HFFc6 (cell line): Measurements from ENCODE around the gene MT1HL1. TPM values are rescaled to one million over a fixed set of nuclear protein-coding genes. Genes with fewer than 3 reads are reported as not detected.
"Not testable (repeated sequence)": the region's sequence is repeated elsewhere in the genome, so short reads cannot be mapped to it uniquely, and the experiment has no call there.

Experiments used
- DNase-seq: peaks from one replicate; pipeline ENCODE4 v3.0.0-alpha.2; 2018
- H3K27ac Mint-ChIP-seq: 2 replicates; pipeline ENCODE4 v1.8.0; 2020; ENCODE audit warnings: mild to moderate bottlenecking, mixed read lengths
- H3K27me3 Mint-ChIP-seq: 2 replicates; pipeline ENCODE4 v1.8.0; 2021; ENCODE audit warnings: mild to moderate bottlenecking, moderate library complexity, mixed read lengths; ENCODE audit not compliant: insufficient read depth
- H3K36me3 Mint-ChIP-seq: 2 replicates; pipeline ENCODE4 v1.8.0; 2021; ENCODE audit warnings: low read depth, mixed read lengths
- H3K4me1 Mint-ChIP-seq: 2 replicates; pipeline ENCODE4 v1.8.0; 2020; ENCODE audit warnings: low read depth, mixed read lengths
- H3K4me3 Mint-ChIP-seq: 2 replicates; pipeline ENCODE4 v1.8.0; 2020; ENCODE audit warnings: mild to moderate bottlenecking, moderate library complexity, mixed read lengths
- H3K9me3 Mint-ChIP-seq: 2 replicates; pipeline ENCODE4 v1.8.0; 2020; ENCODE audit warnings: mild to moderate bottlenecking, mixed read lengths
- total RNA-seq, 6 experiments: library from RNA; stranded (reverse); fragmentation: NEBNext Ultra II Directional; extraction: Animal tissue kit (Norgen Biotek cat#: 25700); gene quantifications; 2 replicates in 1 of 6; 3 replicates in 5 of 6; pipeline ENCODE4 v1.2.3, GENCODE V29; 2021
- TF ChIP-seq, protein P1 (sequence below): fragments of 200-600 bp; sonication (generic); IDR thresholded peaks from 2 replicates; pipeline ENCODE4 v1.5.0; 2021; ENCODE audit warnings: antibody characterized with exemption, mild to moderate bottlenecking

Gene MT1HL1
- total RNA-seq, 6 experiments from 2014 or later, result not detected

DNA sequence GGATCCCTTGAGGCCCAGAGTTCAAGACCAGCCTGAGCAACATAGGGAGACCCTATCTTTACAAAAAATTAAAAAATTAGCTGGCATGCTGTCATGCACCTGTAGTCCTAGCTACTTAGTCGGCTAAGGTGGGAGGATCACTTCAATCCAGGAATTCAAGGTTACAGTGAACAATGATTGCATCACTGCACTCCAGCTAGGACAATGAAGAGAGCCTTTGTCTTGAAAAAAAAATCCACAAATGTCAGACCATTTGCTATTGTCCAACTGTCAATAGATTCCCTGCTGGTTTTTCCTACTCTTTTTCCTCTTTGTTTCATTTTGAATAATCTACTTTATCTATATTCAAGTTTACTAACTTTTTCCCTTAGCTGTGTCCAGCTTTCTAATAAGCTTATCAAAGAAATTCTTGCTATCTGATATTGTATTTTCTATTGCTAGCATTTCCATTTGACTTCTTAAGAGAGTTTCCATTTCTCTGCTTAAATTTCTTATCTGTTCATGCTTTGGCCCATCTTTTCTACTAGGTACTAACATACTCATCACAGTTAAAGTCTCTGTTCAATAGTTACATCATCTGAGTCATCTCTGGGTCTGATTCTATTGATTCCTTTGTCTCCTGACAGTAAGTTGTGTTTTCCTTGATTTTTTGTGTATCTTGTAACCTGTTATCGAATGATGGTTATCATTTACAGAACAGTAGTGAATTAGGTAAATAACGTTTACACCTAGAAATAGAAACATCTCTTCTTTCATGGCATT, 14.8 kb downstream of the MT1HL1 start:
- DNase-seq, result no peak
- TF ChIP-seq, protein P1, sequence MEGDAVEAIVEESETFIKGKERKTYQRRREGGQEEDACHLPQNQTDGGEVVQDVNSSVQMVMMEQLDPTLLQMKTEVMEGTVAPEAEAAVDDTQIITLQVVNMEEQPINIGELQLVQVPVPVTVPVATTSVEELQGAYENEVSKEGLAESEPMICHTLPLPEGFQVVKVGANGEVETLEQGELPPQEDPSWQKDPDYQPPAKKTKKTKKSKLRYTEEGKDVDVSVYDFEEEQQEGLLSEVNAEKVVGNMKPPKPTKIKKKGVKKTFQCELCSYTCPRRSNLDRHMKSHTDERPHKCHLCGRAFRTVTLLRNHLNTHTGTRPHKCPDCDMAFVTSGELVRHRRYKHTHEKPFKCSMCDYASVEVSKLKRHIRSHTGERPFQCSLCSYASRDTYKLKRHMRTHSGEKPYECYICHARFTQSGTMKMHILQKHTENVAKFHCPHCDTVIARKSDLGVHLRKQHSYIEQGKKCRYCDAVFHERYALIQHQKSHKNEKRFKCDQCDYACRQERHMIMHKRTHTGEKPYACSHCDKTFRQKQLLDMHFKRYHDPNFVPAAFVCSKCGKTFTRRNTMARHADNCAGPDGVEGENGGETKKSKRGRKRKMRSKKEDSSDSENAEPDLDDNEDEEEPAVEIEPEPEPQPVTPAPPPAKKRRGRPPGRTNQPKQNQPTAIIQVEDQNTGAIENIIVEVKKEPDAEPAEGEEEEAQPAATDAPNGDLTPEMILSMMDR, result no peak
- H3K4me1 Mint-ChIP-seq, result no peaks in the 10 kb centered on the region
- H3K4me3 Mint-ChIP-seq, result no peak overlapping the region
- peaks cover 6% of the 10 kb centered on the region; the same call in 1 of the 2 replicates for H3K36me3 Mint-ChIP-seq
- peaks cover 72% of the 10 kb centered on the region for H3K9me3 Mint-ChIP-seq
- no peak overlapping the region for H3K27ac Mint-ChIP-seq
- H3K27me3 Mint-ChIP-seq, result no peaks in the 10 kb centered on the region; the same call in 1 of the 2 replicates

DNA sequence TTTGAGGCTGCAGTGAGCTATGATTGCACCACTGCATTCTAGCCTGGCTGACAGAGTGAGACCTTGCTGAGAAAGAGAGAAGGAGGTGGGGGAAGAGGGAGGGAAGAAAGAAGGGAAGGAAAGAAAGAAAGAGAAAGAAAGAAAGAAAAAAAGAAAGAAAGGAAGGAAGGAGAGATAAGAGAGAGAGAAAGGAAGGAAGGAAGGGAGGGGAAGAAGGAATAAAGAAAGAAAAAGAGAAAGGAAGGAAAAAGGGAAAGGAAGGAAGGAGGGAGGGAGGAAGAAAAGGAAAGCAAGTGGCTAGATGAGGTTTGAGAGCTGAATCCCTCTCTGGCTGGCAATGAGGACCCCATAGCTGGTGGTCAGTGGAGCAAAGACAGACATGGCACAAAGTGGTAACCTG, 20.4 kb downstream of the MT1HL1 start:
- H3K4me1 Mint-ChIP-seq, result no peaks in the 10 kb centered on the region
- H3K27ac Mint-ChIP-seq, result no peak overlapping the region
- H3K36me3 Mint-ChIP-seq, result peaks cover 6% of the 10 kb centered on the region; the same call in 1 of the 2 replicates
- no peak for DNase-seq
- H3K27me3 Mint-ChIP-seq, result peaks cover 1% of the 10 kb centered on the region; the same call in 1 of the 2 replicates
- peaks cover 58% of the 10 kb centered on the region for H3K9me3 Mint-ChIP-seq
- TF ChIP-seq, protein P1, result no peak
- no peak overlapping the region for H3K4me3 Mint-ChIP-seq

DNA sequence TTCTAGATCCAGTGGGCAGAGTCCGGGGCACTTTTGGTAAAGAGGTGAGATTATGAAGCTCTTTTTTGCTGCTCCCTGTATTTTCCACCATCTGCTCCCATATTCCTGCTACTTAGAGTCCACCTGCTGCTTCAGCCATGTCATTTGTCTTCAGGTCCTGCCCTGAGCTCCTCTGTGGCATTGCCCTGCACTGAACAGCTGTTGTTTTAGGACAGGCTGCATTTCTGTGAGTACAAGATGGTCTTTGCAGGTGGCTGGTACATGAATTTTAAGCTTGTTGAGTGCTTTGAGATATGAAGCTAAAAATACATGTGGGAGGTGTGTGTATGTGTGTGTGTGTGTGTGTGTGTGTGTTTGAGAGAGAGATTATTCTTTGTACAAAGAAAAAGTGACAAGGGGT, 21.9 kb downstream of the MT1HL1 start:
- no peak overlapping the region for H3K27ac Mint-ChIP-seq
- no peak overlapping the region for H3K4me3 Mint-ChIP-seq
- no peaks in the 10 kb centered on the region for H3K4me1 Mint-ChIP-seq
- H3K9me3 Mint-ChIP-seq, result peaks cover 48% of the 10 kb centered on the region
- no peak for DNase-seq
- peaks cover 6% of the 10 kb centered on the region; the same call in 1 of the 2 replicates for H3K36me3 Mint-ChIP-seq
- peaks cover 1% of the 10 kb centered on the region; the same call in 1 of the 2 replicates for H3K27me3 Mint-ChIP-seq
- TF ChIP-seq, protein P1, result no peak

DNA sequence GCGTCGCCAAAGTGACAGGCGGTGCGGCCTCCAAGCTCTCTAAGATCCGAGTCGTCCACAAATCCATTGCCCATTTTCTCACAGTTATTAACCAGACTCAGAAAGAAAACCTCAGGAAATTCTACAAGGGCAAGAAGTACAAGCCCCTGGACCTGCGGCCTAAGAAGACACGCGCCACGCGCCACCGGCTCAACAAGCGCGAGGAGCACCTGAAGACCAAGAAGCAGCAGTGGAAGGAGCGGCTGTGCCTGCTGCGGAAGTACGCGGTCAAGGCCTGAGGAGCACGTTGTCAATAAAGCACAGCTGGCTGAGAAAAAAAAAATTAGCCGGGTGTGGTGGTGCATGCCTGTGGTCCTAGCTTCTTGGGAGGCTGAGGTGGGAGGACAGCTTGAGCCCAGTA, 22.8 kb downstream of the MT1HL1 start:
- not testable (repeated sequence) for H3K27me3 Mint-ChIP-seq, H3K4me3 Mint-ChIP-seq, H3K27ac Mint-ChIP-seq, DNase-seq, H3K36me3 Mint-ChIP-seq, H3K4me1 Mint-ChIP-seq
- peaks cover 43% of the 10 kb centered on the region for H3K9me3 Mint-ChIP-seq

- H3K27ac Mint-ChIP-seq, result no peak overlapping the region
- TF ChIP-seq, protein P1, result no peak
- H3K4me1 Mint-ChIP-seq, result no peaks in the 10 kb centered on the region
- H3K4me3 Mint-ChIP-seq, result no peak overlapping the region
- H3K27me3 Mint-ChIP-seq, result peaks cover 1% of the 10 kb centered on the region; the same call in 1 of the 2 replicates
- H3K9me3 Mint-ChIP-seq, result peaks cover 41% of the 10 kb centered on the region
- no peak for DNase-seq
- H3K36me3 Mint-ChIP-seq, result no peaks in the 10 kb centered on the region
These were observed 23.6 kb downstream of the MT1HL1 start for GRCh38 chr1:236980673-236981072.

DNA sequence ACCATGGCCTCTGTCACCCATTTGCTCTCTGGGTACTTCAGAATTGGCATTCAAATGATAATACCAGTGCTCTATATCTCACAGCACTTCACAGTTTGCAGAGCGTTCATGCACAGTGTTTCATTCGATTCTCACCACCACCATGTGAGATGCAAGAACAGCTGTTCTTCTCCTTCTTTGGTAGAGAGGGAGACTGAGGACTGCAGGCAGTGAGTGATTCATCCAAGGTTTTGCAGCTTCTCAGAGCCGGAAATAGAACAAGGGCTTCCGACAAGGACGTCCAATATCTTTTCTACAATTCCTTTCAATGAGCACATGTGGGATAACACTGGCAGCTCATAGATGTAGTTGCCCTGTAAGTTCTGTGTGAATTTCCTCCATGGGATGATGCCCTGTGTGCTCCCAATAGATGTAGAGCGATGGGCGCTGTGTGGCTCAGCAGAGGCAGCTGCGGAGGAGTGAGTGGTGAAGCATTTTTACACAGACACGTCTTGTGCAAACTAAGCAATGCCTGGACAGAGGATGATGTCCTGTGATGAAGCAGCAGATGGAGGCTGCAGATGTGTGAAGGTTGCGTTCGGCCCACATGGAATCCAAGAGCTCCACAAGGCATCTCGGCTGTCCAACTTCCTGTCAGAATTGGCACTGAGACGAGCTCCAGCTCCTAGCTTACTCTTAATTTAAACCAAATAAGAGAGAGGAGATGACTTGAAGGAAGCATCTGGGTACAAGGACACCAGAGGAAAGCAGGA, 24.9 kb downstream of the MT1HL1 start:
- H3K4me3 Mint-ChIP-seq, result no peak overlapping the region
- H3K36me3 Mint-ChIP-seq, result no peaks in the 10 kb centered on the region
- TF ChIP-seq, protein P1, result no peak
- H3K4me1 Mint-ChIP-seq, result no peaks in the 10 kb centered on the region
- no peak for DNase-seq
- peaks cover 43% of the 10 kb centered on the region for H3K9me3 Mint-ChIP-seq
- H3K27me3 Mint-ChIP-seq, result peaks cover 1% of the 10 kb centered on the region; the same call in 1 of the 2 replicates
- H3K27ac Mint-ChIP-seq, result no peak overlapping the region
